Measurements from ENCODE around the gene ARIH2.

GRCh38 chr3:48962939-48963338 lies 44.3 kb downstream of the ARIH2 start:
- no peak for TF ChIP-seq ZNF507 (tag; conservative IDR thresholded peaks at IDR 0.05)
- TF ChIP-seq MTF1 (CRISPR knock-in tag; IDR thresholded peaks at IDR 0.05; ENCODE audit: borderline replicate concordance), result no peak
- TF ChIP-seq MAX (CRISPR knock-in tag; IDR thresholded peaks at IDR 0.05), result no peak
- TF ChIP-seq TBP (optimal IDR thresholded peaks at IDR 0.05; ENCODE audit: low read depth, low read length), result no peak
